ENCODE results near the gene CEP76.
"Not testable (repeated sequence)": the region's sequence is repeated elsewhere in the genome, so short reads cannot be mapped to it uniquely, and the experiment has no call there.

GRCh38 chr18:12627199-12627598 lies 75.3 kb downstream of the CEP76 start:
- TF ChIP-seq CTCF (IDR thresholded peaks at IDR 0.05; ENCODE audit: poor library complexity, severe bottlenecking); POLR2AphosphoS5 (IDR thresholded peaks at IDR 0.05); EP300 (conservative IDR thresholded peaks at IDR 0.05; ENCODE audit: poor library complexity, severe bottlenecking); EZH2 (IDR thresholded peaks at IDR 0.05; ENCODE audit: borderline replicate concordance, insufficient read depth, low read length, poor library complexity, severe bottlenecking); TAF1 (IDR thresholded peaks at IDR 0.05; ENCODE audit: low read depth); REST (IDR thresholded peaks at IDR 0.05; ENCODE audit: borderline replicate concordance); MXI1 (conservative IDR thresholded peaks at IDR 0.05; ENCODE audit: poor library complexity, severe bottlenecking): not testable (repeated sequence)

Data from neural cell (in vitro differentiated cells).